Stimulated activated CD8-positive, alpha-beta memory T cell treated with anti-CD3 and anti-CD28 coated beads, Interleukin-7, amount 100 ng/mL, for 48 hours (primary cell): Measurements from ENCODE around the gene MT1H.
A peak's percentile ranks its signal among the peaks of the same experiment; 100 is the strongest.
"Not testable (repeated sequence)": the region's sequence is repeated elsewhere in the genome, so short reads cannot be mapped to it uniquely, and the experiment has no call there.

ENCODE experiments used
- DNase-seq, 2 donors: peaks; one replicate each; pipeline ENCODE4 v3.0.0-alpha.2; 2020; ENCODE audit warnings: low read depth in 1 of 2; ENCODE audit errors: extremely low read depth in 1 of 2

MT1H gene

DNA sequence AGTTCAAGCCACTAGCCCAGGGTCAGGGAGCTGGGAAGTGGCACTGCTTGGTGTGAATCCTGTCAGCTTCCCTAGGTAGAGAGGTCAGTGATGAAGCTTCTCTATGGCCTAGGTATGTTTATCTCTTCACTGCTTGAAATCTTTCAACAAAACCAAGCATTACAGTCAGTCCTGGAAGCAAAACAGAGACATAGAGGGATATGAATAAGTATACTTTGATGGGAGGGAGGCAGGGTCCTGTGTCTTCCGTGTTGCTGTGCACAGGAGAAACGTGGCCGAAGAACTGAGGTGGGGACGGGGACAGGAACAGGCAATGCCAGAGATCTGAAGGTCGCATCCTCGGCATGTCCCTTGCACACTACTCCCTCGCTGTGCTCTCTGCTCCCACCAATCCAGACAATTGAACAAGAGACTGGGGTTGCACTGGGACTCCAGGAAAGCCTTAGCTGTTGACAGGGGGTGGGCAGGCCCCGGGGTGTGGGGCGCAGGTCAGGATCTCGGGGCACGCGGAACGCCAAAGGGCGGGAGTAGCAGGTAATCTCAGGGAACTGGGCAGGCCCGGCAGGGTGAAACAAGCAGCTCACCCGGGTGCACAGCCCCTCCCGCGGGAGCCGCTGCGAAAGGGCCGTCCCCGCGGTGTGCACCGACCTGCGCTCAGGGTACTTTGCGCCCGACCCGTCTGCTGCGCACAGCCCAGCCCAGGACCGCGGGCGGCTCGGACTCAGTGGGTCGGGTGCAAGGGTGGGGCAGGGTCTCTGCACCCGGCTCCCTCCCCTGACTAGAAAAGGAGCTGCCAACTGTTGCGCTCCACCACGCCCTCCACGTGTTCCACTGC, at the start of gene MT1H:
Gene MT1H, plus strand, starts transcription at position 810 of the 835 bp plus-strand sequence. CDS start 71 bp downstream, outside the sequence.
- DNase-seq, result no peak

DNA sequence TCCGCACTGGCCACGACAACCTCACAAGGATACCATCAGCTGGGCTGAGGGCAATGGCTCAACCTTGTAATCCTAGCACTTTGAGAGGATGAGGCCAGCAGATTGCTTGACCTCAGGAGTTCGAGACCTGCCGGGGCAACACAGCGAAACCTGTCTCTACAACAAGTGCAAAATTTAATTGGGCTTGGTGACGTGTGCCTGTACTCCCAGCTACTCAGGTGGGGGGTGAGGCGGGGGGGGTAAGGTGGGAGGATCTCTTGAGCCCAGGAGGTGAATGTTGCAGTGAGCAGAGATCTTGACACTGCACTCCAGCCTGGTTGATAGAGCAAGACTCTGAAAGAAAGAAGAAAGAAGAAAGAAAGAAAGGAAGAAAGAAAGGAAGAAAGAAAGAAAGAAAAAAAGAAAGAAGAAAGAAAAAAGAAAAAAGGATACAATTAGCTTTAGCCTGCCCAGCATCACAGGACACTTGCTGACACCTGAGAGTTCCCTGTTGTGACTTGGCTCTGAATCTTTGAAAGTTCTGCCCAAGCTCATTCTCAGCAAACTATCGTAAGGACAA, 49.2 kb upstream of the MT1H start:
- no peak for DNase-seq

DNA sequence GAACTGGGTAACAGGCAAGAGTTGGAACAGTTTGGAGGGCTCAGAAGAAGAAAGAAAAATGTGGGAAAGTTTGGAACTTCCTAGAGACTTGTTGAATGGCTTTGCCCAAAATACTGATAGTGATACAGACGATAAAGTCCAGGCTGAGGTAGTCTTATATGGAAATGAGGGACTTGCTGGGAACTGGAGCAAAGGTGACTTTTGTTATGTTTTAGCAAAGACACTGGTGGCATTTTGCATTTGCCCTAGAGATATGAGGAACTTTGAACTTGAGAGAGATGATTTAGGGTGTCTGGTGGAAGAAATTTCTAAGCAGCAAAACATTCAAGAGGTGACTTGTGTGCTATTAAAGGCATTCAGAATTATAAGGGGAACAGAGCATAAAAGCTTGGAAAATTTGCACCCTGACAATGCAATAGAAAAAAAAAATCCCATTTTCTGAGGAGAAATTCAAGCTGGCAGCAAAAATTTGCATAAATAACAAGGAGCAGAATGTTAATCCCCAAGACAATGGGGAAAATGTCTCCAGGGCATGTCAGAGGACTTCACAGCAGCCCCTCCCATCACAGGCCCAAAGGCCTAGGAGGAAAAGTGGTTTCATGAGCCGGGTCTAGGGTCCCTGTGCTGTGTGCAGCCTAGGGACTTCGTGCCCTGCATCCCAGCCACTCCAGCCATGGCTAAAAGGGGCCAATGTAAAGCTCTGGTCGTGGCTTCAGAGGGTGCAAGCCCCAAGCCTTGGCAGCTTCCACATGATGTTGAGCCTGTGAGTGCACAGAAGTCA, 47.8 kb upstream of the MT1H start:
- DNase-seq, result not testable (repeated sequence)

DNA sequence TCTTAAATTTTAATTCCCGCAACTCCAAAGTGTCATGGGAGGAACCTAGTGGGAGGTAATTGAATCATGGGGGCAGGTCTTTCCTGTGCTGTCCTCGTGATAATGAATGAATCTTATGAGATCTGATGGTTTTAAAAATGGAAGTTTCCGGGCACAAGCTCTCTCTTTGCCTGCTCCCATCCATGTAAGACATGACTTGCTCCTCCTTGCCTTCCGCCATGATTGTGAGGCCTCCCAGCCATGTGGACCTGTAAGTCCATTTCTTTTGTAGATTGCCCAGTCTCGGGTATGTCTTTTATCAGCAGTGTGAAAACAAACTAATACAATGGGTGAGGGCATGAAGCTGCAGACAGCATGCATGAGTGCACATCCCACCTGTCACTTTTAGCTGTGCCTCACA, 46.4 kb upstream of the MT1H start:
- DNase-seq, result not testable (repeated sequence)

DNA sequence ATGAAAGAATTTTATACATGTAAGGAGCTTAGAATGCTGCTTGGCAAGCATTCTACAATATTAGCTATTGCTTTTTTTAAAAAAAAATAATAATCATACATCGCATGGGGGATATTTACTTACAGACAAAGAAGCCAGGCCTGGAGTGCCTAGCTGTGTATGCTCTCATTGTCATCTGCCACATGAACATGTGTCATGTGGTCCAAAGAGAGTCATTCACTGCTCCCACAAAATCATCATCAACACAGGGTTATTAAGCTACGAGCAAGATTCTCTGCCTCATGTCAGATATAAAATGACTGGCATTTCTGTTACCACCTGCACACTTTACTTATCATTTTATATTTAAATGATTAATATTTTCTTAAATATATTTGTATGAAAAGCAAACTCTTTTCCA, 46.0 kb upstream of the MT1H start:
- no peak for DNase-seq

DNA sequence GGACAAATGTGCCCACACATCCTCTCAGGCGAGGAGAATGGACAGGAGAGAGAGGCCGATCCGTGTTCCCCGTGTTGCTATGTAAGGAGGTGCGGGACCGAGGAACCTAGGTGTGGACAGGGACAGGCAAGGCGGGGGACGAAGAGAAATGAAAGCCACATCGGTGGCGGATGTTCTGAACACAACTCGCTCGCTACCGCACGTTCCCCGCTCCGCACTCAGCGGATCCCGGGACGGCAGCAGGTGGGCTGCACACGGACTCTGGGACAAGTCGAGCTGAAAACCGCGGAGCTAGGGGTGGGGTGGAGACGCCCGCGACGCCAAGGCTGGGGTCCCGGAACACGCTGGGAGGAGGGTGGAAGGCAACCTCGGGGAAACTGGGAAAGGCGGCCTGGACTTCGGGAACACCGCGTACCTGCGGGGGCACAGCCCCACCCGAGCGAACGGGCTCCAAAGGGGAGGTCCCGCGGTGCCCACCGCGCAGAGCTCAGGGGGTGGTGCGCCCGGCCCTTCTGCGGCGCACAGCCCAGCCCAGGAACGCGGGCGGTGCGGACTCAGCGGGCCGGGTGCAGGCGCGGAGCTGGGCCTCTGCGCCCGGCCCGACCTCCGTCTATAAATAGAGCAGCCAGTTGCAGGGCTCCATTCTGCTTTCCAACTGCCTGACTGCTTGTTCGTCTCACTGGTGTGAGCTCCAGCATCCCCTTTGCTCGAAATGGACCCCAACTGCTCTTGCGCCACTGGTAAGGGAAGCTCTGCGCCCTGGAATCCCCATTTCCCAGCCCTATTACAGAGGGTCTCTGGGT, 44.3 kb upstream of the MT1H start, which contains the start of gene MT1E:
Gene MT1E, plus strand, starts transcription at position 642 of the 803 bp plus-strand sequence. Its CDS starts 71 bp downstream, at position 713.
- peak; percentile 52 to 60 for DNase-seq

DNA sequence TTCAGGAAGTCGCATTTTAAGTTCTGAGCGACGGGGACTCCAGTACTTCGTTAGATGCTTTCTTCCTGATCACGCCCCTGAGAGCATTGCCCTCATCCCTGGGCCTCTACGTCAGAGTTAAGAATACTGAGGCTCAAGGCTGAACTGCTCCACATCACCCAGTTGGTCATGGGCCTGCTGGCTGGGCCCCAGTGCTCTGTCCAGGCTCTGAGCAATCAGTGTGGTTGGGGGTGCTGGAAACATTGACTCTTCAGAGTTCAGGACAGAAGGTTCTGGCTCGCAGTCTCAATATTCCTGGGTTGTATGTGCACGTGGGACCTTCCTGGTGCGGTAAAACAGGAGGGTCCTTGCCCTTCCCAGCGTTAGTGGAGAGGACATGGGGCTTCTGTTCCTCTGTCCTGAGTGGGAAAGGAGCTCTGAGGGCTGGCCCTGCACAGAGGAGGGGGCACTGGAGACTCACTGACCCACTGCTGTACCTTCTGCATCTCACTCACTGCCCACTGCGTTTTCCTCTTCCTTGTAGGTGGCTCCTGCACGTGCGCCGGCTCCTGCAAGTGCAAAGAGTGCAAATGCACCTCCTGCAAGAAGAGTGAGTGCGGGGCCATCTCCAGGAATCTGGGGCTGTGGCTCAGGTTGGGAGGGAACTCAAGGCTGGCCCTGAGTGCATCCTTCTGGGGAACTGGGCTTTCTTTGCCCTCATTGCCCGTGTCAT, 43.5 kb upstream of the MT1H start:
- DNase-seq, result no peak

DNA sequence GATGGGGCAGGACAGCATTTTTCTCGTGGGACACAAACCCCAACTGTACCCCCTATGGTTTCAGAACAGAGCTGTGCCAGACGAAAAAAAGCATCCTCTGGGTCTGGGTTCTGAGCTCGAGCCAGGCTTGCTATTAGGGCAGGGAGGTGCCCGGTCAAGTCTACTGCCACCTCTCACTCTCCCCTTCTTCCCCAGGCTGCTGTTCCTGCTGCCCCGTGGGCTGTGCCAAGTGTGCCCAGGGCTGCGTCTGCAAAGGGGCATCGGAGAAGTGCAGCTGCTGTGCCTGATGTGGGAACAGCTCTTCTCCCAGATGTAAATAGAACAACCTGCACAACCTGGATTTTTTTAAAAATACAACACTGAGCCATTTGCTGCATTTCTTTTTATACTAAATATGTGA, 42.9 kb upstream of the MT1H start:
- DNase-seq, result no peak

DNA sequence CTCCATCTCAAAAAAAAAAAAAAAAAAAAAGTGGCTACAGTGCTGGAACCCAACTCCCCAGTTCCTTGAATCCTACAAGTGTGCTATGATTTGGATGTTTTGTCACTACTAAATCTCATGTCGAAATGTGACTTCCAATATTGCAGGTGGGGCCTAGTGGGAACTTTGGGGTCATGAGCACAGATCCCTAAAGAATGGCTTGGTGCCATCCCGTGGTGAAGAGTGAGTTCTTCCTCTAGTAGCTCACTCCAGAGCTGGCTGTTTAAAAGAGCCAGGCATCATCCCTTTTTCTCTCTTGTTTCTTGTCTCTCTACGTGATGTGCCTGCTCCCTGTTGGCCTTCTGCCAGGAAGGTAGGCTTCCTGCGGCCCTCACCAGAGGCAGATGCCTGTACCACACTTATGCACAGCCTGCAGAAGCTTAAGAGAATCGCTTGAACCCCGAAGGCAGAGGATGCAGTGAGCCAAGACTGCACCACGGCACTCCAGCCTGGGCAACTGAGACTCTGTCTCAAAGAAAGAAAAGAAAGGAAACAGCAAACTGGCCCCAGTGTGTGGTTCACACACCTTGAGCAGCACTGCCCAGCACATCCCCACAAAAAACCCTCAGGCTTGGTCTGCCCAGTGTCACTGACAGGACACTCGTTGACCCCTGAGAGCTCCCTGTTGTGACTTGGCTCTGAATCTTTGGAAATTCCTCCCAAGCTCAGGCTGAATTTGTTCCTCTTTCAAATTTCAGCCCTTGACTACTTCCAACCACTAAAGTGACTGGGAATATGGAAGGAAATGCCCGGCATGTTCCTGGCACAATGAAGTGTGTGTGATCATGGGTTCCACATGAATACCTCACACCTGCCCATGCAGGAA, 40.9 kb upstream of the MT1H start:
- no peak for DNase-seq

DNA sequence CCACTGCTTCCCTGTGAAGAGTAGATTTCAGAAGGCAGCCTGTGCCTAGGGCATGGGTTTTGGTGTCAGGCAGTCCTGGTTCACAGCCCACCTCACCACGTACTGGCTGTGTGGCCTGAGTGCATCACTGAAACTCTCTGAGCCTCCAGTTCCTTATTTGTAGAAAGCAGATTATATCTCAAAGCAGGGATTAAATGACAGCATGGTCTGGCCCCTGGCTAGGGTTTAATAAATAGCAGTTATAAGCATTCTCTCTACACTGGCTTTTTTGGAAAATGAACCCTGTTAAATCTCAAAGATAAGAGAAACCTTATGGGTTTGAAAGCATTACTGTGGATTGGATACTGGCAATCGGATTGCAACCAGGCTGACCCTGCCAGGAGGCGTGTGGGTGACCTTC, 40.1 kb upstream of the MT1H start:
- no peak for DNase-seq

DNA sequence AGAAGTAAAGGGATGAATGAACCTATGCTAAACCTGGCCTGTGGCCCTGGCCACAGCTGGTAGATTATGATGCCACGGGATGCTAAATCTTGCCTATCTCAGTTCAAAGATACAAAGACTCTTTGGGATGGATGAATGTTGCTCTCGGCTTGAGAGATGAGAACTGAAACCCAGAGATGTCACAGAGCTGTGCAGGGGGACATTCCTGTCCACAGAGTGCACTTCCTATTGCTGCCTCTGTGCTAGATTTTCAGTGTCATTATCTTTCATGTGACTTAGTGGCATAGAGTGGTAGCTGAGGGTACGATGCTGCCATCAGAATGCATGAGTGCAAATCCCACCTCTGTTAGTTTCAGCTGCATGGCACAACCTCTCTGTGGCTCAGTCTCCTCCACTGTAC, 39.5 kb upstream of the MT1H start:
- no peak for DNase-seq

DNA sequence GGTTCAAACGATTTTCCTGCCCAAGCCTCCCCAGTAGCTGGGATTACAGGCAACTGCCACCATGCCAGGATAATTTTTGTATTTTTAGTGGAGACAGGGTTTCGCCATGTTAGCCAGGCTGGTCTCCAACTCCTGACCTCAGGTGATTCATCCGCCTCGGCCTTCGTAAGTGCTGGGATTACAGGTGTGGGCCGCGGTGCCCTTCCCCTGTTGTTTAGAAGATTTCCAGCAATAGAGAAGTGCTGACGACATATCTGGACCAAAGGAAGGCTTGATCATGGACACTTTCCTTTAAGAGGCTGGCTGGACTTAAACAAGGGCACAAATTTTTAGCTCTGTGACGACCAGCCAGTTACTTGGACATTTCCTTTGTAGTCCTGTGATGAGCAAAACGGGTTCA, 38.4 kb upstream of the MT1H start:
- DNase-seq, result no peak

DNA sequence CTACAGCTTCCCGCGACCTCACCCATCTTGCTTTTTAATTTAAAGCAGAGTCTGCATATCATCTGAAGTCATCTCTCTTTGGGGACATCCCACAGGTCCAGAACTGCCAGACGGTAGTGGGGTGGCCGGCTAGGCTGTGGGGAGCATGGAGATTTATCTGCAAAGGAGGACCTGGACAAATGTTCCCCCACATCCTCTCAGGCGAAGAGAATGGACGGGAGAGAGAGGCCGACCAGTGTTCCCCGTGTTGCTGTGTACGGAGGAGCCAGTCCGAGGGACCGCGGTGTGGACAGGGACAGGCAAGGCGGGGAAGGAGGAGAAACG, 37.8 kb upstream of the MT1H start:
- DNase-seq, result no peak

DNA sequence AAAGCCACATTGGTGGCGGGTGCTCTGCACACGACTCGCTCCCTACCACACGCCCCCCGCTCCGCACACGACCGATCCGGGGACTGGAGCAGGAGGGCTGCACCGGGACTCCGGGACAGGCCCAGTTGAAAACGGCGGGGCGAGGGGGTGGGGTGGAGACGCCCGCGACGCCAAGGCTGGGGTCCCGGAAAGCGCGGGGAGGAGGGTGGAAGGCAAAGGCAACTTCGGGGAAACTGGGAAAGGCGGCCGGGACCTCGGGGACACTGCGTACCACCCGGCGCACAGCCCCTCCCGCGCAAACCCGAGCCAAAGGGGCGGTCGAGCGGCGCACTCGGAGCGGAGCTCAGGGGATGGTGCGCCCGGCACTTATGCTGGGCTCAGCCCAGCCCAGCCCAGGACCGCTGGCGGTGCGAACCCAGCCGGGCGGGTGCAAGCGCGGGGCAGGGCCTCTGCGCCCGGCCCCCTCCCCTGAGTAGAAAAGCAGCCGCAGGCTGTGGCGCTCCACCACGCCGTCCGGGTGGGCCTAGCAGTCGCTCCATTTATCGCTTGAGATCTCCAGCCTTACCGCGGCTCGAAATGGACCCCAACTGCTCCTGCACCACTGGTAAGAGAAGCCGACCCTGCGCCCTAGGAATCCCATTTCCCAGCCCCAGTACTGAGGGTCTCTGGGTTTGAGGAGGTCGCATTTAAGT, 37.3 kb upstream of the MT1H start, which contains the start of gene MT1M:
Gene MT1M, plus strand, starts transcription at position 504 of the 692 bp plus-strand sequence. Its CDS starts 73 bp downstream, at position 577.
- DNase-seq, result no peak

DNA sequence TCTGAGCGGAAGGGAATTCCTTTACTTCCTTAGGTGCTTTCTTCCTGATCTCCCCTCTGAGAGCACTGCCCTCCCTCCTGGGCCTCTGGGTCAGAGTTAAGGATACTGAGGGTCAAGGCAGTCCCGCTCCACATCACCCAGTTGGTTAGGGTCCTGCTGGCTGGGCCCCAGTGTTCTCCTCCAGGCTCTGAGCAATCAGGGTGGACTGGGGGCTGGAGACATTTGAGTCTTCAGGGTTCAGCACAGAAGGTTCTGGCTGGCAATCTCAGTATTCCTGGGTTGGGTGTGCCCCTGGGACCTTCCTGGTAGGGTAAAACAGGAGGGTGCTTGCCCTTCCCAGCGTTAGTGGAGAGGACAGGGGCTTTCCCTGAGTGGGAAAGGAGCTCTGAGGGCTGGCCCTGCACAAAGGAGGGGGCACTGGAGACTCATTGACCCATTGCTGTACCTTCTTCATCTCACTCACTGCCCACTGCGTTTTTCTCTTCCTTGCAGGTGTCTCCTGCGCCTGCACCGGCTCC, 36.7 kb upstream of the MT1H start:
- DNase-seq, result no peak

DNA sequence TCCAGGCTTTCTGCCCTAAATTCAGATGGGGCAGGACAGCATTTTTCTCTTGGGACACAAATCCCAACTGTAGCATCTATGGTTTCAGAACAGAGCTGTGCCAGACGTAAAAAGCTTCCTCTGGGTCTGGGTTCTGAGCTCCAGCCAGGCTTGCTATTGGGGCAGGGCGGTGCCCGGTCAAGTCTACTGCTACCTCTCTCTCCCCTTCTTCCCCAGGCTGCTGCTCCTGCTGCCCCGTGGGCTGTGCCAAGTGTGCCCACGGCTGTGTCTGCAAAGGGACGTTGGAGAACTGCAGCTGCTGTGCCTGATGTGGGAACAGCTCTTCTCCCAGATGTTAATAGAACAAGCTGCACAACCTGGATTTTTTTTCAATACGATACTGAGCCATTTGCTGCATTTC, 36.1 kb upstream of the MT1H start:
- no peak for DNase-seq

DNA sequence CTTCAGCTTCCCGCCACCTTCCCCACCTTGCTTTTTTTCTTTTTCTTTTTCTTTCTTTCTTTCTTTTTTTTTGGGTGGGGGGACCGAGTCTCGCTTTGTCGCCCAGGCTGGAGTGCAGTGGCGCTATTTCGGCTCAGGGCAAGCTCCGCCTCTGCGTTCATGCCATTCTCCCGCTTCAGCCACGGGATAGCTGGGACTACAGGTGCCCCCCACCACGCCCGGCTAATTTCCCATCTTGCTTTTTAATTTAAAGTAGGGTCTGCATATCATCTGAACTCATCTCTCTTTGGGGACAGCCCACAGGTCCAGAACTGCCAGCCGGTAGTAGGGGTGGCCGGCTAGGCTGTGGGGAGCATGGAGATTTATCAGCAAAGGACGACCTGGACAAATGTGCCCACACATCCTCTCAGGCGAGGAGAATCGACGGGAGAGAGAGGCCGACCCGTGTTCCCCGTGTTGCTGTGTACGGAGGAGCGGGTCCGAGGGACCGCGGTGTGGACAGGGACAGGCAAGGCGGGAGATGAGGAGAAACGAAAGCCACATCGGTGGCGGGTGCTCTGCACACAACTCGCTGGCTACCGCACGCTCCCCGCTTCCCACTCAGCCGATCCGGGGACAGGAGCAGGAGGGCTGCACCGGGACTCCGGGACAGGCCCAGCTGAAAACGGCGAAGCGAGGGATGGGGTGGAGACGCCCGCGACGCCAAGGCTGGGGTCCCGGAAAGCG, 34.7 kb upstream of the MT1H start:
- DNase-seq, result no peak

DNA sequence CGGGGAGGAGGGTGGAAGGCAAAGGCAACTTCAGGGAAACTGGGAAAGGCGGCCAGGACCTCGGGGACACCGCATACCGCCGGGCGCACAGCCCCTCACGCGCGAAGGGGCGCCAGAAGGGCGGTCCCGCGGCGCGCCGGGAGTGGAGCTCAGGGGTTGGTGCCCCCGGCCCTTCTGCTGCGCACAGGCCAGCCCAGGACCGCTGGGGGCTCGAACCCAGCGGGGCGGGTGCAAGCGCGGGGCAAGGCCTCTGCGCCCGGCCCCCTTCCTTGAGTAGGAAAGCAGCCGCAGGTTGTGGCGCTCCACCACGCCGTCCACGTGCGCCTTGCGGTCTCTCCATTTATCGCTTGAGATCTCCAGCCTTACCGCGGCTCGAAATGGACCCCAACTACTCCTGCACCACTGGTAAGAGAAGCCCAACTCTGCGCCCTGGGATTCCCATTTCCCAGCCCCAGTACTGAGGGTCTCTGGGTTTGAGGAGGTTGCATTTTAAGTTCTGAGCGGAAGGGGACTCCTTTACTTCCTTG, 34.1 kb upstream of the MT1H start:
- no peak for DNase-seq
